Right ventricle myocardium inferior (tissue), 1 donor: ENCODE data around the gene PLOD1. TPM values are rescaled to one million over a fixed set of nuclear protein-coding genes. Genes with fewer than 3 reads are reported as not detected.

Experiments used
- ATAC-seq: fragments of 200-7000 bp; cut with Tn5 transposase; one replicate; pipeline ENCODE4 v1.9.1; 2020; ENCODE audit warnings: mild to moderate bottlenecking, moderate library complexity
- DNase-seq: peaks from one replicate; pipeline ENCODE4 v3.0.0; 2021; ENCODE audit errors: missing footprints
- intact Hi-C: fragments of 100-400 bp; cut with DNase I; formaldehyde crosslinking; loops from one replicate; pipeline ENCODE4 v1.11.0; 2022
- total RNA-seq: library from RNA; stranded (reverse); fragmentation: NEBNext Ultra II Directional; extraction: Animal tissue kit (Norgen Biotek cat#: 25700); gene quantifications from one replicate; pipeline ENCODE4 v1.2.1, GENCODE V29; 2021
- donor health status: DM: no; HTN: yes; CAD: no; lungs with severe emphysema.

The PLOD1 gene
- total RNA-seq, 1 donor from 2014 or later: 70.4 TPM

DNA sequence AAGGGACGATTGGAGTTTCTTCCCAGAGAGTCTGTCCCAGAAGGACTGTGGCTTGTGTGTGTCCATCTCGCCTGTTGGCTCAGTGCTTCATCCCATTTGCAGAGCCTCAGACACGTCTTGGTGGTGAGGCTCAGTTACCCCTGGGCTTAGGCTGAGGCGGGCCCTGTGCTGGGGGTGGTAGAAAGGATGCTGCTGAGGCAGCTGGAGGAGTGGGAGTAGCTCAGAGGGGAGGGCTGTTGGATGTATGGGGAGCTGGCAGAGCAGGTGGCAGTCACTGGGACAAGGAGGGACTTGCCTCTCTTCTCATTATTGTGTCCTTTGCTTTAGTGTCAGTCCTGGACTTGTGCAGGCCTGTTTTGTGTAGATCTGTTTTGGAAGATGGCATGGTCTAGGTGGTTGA is 77.5 kb downstream of the PLOD1 start:
- intact Hi-C loops: no loop called here
- ATAC-seq (no peak), DNase-seq (no peak)

DNA sequence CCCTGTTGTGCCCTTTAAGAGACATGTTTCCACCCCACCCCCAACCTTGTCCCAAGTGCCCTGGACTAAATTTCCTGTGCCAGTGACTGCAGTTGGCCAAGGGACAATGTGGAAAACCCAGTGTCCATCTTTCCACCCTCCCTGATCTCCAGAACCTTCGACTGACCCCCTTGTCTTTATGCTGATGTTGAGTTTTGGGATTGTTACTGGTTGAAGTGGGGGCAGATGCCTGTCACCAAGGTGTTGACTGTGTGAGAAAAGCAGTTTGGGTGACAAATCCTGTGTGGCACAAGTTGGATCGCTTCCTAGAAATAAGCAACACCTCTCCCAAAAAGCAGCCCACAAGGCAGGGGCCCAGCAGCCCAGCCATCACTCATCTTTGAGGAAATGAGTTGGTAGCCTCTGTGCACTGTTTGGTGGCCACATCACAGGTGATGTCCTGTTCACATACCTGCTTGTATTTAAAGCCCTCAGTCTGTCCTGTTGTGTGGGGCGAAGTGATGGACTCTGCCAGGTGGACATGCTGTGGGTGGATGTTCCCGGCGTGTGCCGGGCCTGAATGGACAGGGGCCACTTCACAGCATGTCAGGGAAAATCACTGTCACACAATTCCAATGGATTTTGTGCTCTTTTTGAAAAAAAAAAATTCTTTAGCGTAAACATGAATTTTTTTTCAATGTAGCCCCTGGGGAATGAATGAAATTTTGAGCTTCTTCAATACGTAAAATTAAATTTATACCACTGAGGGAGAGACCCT is 78.2 kb downstream of the PLOD1 start:
- DNase-seq (no peak), ATAC-seq (peak; percentile 11)
- intact Hi-C loops: no loop called here

- DNase-seq (no peak), ATAC-seq (no peak)
- intact Hi-C loops: no loop called here
Observed at GRCh38 chr1:12014141-12014991, 79.8 kb downstream of the PLOD1 start.

DNA sequence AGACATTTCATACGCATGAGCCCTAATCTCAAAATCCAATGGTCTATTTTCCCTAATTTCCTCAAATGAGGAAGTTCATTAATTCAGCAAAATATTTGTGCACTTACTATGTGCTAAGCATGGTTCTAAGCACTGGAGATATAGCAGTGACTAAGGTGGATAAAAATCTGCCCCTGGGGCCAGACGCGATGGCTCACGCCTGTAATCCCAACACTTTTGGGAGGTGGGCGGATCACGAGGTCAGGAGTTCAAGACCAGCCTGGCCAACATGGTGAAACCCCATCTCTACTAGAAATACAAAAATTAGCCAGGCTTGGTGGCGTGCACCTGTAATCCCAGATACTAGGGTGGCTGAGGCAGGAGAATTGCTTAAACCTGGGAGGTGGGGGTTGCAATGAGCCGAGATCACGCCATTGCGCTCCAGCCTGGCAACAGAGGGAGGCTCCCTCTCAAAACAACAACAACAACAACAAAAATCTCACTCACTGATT is 80.5 kb downstream of the PLOD1 start:
- DNase-seq: no peak
- no peak for ATAC-seq
- intact Hi-C loops: loop anchor here (5.0 kb wide), 1 partner anchor 33 kb away; the partner anchor contains the start of gene MFN2

- DNase-seq (no peak), ATAC-seq (no peak)
Observed at GRCh38 chr1:12015499-12015898, 81.0 kb downstream of the PLOD1 start.

DNA sequence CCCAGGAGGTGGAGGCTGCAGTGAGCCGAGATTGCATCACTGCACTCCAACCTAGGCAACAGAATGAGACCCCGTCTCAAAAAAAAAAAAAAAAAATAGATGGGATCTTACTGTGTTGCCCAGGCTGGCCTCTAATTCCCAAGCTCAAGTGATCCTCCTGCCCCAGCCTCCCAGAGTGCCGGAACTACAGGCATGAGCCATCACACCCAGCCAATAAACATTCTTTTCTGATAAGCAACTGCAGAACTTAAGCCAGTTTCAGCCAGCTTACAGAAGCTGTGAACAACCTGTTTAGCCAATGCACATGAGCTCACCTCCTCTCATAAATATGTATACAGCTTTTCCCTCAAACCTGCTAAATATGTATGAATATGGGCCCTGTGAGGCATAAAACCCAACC is 81.7 kb downstream of the PLOD1 start:
- DNase-seq (no peak), ATAC-seq (no peak)
- intact Hi-C loops: loop anchor here (5.0 kb wide), 1 partner anchor 34 kb away; the partner anchor contains the start of gene MFN2

More at GRCh38 chr1:12015499-12015898, 81.0 kb downstream of the PLOD1 start:
- intact Hi-C loops: loop anchor here (5.0 kb wide), 1 partner anchor 33 kb away; the partner anchor contains the start of gene MFN2

GRCh38 chr1:12019858-12020509 is 85.5 kb downstream of the PLOD1 start:
- ATAC-seq (peak; percentile 6), DNase-seq (no peak)
- intact Hi-C loops: loop anchor here (5.0 kb wide), 1 partner anchor 38 kb away; the partner anchor contains the start of gene MFN2

DNA sequence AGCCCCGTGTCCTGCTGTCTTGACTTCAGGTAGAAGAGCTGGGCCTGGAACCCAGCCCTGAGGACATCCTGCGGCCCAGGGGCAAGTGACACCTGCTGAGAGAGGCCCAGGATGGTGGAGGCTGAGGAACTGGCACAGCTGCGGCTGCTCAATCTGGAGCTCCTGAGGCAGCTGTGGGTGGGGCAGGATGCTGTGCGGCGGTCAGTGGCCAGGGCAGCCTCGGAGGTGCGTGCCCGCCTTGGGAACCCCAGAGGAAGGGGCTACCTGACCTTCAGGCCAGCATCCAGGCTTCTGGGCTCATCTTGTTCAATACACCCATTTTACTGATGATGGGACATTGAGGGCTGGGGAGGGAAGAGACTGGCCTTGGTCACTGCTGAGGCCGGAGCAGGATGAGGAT is 87.1 kb downstream of the PLOD1 start:
- intact Hi-C loops: no loop called here
- ATAC-seq (no peak), DNase-seq (peak; percentile 41)

DNA sequence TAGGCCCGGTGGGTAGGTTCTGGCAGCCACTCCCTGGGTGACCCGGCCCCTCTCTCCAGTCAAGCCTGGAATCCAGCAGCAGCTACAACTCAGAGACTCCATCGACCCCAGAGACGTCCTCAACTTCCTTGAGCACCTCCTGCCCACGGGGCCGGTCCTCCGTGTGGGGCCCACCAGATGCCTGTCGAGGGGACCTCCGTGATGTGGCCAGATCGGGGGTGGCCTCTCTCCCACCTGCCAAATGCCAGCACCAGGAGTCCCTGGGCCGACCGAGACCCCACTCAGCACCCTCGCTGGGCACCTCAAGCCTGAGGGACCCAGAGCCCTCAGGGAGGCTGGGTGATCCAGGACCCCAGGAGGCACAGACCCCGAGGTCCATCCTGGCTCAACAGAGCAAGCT is 87.5 kb downstream of the PLOD1 start:
- ATAC-seq: no peak
- no peak for DNase-seq
- intact Hi-C loops: no loop called here

Other genes with a start within 250 kb of the PLOD1 start
- gene DRAXIN, start 243.0 kb upstream of the PLOD1 start, total RNA-seq: 0.03 TPM
- 18.3 TPM for gene AGTRAP, start 198.6 kb upstream of the PLOD1 start, total RNA-seq
- 5.0 TPM for gene C1orf167, start 172.5 kb upstream of the PLOD1 start, total RNA-seq
- 34.1 TPM for gene MTHFR, start 128.8 kb upstream of the PLOD1 start, total RNA-seq
- gene CLCN6, start 128.5 kb upstream of the PLOD1 start, total RNA-seq: 15.7 TPM
- gene NPPA, start 86.9 kb upstream of the PLOD1 start, total RNA-seq: 8.2 TPM
- 5.1 TPM for gene NPPB, start 75.8 kb upstream of the PLOD1 start, total RNA-seq
- gene KIAA2013, start 8.3 kb upstream of the PLOD1 start, total RNA-seq: 32.5 TPM
- gene MFN2, start 45.7 kb downstream of the PLOD1 start, total RNA-seq: 697 TPM
- gene MIIP, start 84.8 kb downstream of the PLOD1 start, total RNA-seq: 12.3 TPM
- gene TNFRSF8, start 128.6 kb downstream of the PLOD1 start, total RNA-seq: 0.92 TPM
- gene TNFRSF1B, start 232.3 kb downstream of the PLOD1 start, total RNA-seq: 19.0 TPM